Pancreas (tissue), 10 donors: Measurements from ENCODE around the gene KHSRP. TPM values are rescaled to one million over a fixed set of nuclear protein-coding genes. Genes with fewer than 3 reads are reported as not detected.

Experiments
- ATAC-seq, 4 donors: fragments of 200-7000 bp; cut with Tn5 transposase; one replicate each; pipeline versions ENCODE4 v1.8.0 to v1.9.1; 2020; ENCODE audit warnings: mild to moderate bottlenecking in 4 of 4, moderate library complexity in 4 of 4
- DNase-seq, 6 donors: peaks; one replicate each; pipeline ENCODE4 v3.0.0-alpha.2; 2020
- FAIRE-seq: peaks from 2 replicates; lab custom pipeline; 2012; peaks lifted over from hg19 to GRCh38; lab: Jason Lieb, UNC
- H3K27ac ChIP-seq, 4 donors: fragments of 200-600 bp; sonication (generic); 1 replicate in 3 of 4; 2 replicates in 1 of 4; pipeline versions ENCODE4 v1.5.0 to v1.8.0; 2020
- H3K27me3 ChIP-seq, 4 donors: fragments of 200-600 bp; one replicate each; pipeline ENCODE4 v1.8.0; 2021
- H3K36me3 ChIP-seq, 3 donors: fragments of 200-600 bp; sonication (generic) in 1 of 3; one replicate each; pipeline versions ENCODE4 v1.5.0 to v1.8.0; 2020 to 2021
- H3K4me1 ChIP-seq, 3 donors: fragments of 200-600 bp; one replicate each; pipeline ENCODE4 v1.8.0; 2021
- H3K4me3 ChIP-seq, 4 donors: fragments of 200-600 bp; sonication (generic) in 2 of 4; one replicate each; pipeline versions ENCODE4 v1.5.0 to v1.8.0; 2020 to 2021
- H3K9me3 ChIP-seq, 4 donors: fragments of 200-600 bp; one replicate each; pipeline ENCODE4 v1.8.0; 2021
- CTCF ChIP-seq, 4 donors: fragments of 200-600 bp; sonication (generic) in 3 of 4; IDR thresholded peaks; one replicate each; pipeline versions ENCODE4 v1.5.0 to v1.8.0; 2021; ENCODE audit warnings: antibody characterized with exemption in 4 of 4
- WGBS, 2 donors: extraction: QIAGEN DNeasy Blood & Tissue Kit; methylation state at CpG; one replicate each; pipeline ENCODE4 v1.1.7; 2013; 5-methylcytosine and 5-hydroxymethylcytosine counted together
- intact Hi-C, 3 donors: fragments of 100-400 bp; cut with DNase I; formaldehyde crosslinking; loops; one replicate each; pipeline versions ENCODE4 v1.11.1 to v1.14.2; 2022
- polyA plus RNA-seq, 2 donors: library from polyadenylated mRNA; stranded (reverse); fragments of 200-250 nt; gene quantifications; one replicate each; pipeline ENCODE4 v1.2.3, GENCODE V29; 2013
- total RNA-seq, 6 donors: library from RNA; stranded (reverse); fragmentation: NEBNext Ultra II Directional in 4 of 6; extraction: Animal tissue kit (Norgen Biotek cat#: 25700) in 4 of 6; gene quantifications; one replicate each; pipeline versions ENCODE4 v1.2.1 to v1.2.4, GENCODE V29; 2021 to 2023
- donor health status: healthy with polysubstance abuse.
- donor health status: DM: no; HTN: no; CAD: no; lungs with moderate emphysema.
- donor health status: DM: no; HTN: no; CAD: no.
- donor health status: control.
- donor health status: control.
- donor health status: Bipolar disorder and iron deficiency.
- donor health status: DM: yes; HTN: yes; CAD: no.
- donor health status: DM: no; HTN: no; CAD: no.
- donor health status: DM: no; HTN: no; CAD: no.
- donor health status: DM: yes; HTN: yes; CAD: no.

KHSRP gene
- total and polyA plus RNA-seq, 8 donors, result 67.2 to 119 (median 93.1) TPM

DNA sequence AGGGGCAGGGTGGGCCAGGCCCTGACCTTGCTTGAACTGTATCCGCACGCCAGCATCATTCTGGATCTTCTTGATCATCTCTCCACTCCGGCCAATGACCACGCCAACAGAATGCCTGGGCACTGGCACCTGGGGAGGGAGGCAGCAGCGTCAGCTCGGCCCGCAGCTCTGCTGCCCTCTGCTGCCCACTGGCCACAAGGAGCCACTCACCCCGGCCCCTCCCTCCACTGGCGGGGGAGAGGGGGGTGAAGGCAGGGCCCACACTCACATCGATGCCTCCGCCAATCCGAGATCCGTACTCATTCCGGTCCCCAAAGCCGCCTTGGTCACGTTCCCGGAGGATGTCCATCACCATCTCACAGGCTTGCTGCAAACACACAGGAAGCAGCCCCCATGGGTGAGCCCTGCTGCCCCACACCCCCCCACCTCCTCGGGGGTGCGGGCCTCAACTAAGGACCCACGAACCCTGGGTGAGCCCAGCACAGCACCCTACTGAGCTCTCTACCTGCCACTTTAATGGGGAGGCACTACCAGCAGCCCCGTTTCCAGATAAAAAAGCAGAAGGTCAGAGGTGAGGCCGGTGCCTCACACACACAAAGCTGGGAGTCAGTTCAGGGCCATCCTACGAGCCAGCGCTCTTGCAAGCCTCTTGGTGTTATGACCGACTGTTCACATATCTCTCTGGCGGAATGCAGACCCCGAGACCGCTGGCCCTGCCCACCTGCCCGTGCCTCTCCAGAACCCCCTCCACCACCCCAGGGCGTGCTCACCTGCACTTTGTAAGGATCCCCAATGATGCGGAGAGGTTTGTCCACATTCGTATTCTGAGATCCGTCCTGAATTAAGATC is 6.7 kb downstream of the KHSRP start:
- FAIRE-seq (no peak), DNase-seq (peak in 1 of 6 donors; percentile 42), ATAC-seq (peak in 3 of 4 donors; percentile 69 to 71 (median 70))
- Histone ChIP-seq H3K27me3 (no peaks in the 10 kb centered on the region), H3K4me3 (no peak overlapping the region), H3K27ac (no peak overlapping the region), H3K9me3 (no peaks in the 10 kb centered on the region), H3K4me1 (peaks cover 0 to 6% (median 0%) of the 10 kb centered on the region in 3 donors), H3K36me3 (peaks cover 11 to 69% (median 55%) of the 10 kb centered on the region in 3 donors)
- 72 to 75% methylated on average over 33 of the region's 33 CpGs for WGBS, 2 donors
- no peak for TF ChIP-seq CTCF (IDR thresholded peaks at IDR 0.05)
- intact Hi-C loops, result no loop called here

GRCh38 chr19:6416658-6417405 is 7.8 kb downstream of the KHSRP start:
- no peak for TF ChIP-seq CTCF (IDR thresholded peaks at IDR 0.05)
- intact Hi-C loops, result no loop called here

GRCh38 chr19:6415591-6416190 is 8.9 kb downstream of the KHSRP start:
- H3K4me1 ChIP-seq, result no peaks in the 10 kb centered on the region
- H3K36me3 ChIP-seq, result peaks cover 11 to 67% (median 55%) of the 10 kb centered on the region in 3 donors
- FAIRE-seq (no peak), DNase-seq (peak in 1 of 6 donors; percentile 72), ATAC-seq (no peak)
- no peaks in the 10 kb centered on the region for H3K27me3 ChIP-seq
- intact Hi-C loops, result no loop called here
- H3K4me3 ChIP-seq, result no peak overlapping the region
- WGBS, 2 donors, result 94 to 95% methylated on average over 28 to 32 of the region's 32 CpGs
- no peaks in the 10 kb centered on the region for H3K9me3 ChIP-seq
- H3K27ac ChIP-seq, result no peak overlapping the region
- TF ChIP-seq CTCF (IDR thresholded peaks at IDR 0.05), result no peak

More at GRCh38 chr19:6416658-6417405, 7.8 kb downstream of the KHSRP start:
- no peaks in the 10 kb centered on the region for H3K27me3 ChIP-seq
- peaks cover 11 to 69% (median 55%) of the 10 kb centered on the region in 3 donors for H3K36me3 ChIP-seq
- DNase-seq (peak in 1 of 6 donors; percentile 70), ATAC-seq (no peak), FAIRE-seq (no peak)
- H3K9me3 ChIP-seq, result no peaks in the 10 kb centered on the region
- no peak overlapping the region for H3K27ac ChIP-seq
- no peaks in the 10 kb centered on the region for H3K4me1 ChIP-seq
- no peak overlapping the region for H3K4me3 ChIP-seq
- WGBS, 2 donors, result 95 to 97% methylated on average over 27 to 29 of the region's 29 CpGs

DNA sequence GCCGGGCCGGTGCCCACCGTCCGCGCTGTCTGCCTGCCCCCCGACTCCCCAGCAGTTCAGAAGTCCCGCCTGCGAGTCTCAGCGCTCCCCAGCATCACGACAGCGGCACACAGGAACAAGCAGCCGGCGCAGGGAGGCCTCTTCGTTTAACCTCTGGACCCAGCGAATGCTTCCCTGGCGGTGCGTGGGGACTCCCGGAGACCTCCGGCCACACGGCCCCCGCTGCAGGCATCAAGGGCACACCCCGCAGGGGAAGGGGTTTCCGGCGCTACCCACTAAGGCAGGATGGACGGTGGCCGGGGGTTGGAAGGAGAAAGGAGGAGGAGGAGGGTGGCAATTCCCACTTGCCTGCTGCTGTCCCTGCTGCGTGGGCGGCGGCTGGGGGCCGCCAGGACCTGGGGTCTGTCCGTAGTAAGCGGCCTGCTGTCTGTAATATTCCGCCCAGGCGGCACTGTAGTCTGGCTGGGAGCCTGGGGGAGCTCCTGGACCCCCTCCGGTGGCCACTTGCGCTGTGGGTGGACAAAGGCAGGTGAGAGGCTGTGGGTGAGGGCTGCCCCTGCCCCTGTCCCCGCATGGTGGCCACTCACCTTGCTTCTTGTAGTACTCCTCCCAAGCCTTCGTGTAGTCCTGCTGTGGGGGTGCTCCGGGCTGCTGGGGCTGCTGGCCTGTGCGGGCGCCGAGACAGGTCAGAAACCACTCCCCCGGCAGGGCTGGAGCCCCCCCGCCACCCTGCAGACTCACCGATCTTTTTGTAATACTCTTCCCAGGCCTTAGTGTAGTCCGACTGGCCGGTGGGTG is 9.6 kb downstream of the KHSRP start:
- peaks cover 11 to 60% (median 52%) of the 10 kb centered on the region in 3 donors for H3K36me3 ChIP-seq
- no peak overlapping the region for H3K4me3 ChIP-seq
- ATAC-seq (no peak), FAIRE-seq (no peak), DNase-seq (peak in 1 of 6 donors; percentile 74)
- TF ChIP-seq CTCF (IDR thresholded peaks at IDR 0.05), result no peak
- WGBS, 2 donors, result 94 to 96% methylated on average over 46 to 47 of the region's 47 CpGs
- H3K27ac ChIP-seq, result no peak overlapping the region
- no peaks in the 10 kb centered on the region for H3K9me3 ChIP-seq
- H3K4me1 ChIP-seq, result no peaks in the 10 kb centered on the region
- intact Hi-C loops, result no loop called here
- H3K27me3 ChIP-seq, result no peaks in the 10 kb centered on the region
